Neural cell (in vitro differentiated cells): Measurements from ENCODE around the gene SH3PXD2B.

Experiments
- CTCF ChIP-seq: fragments of 450-650 bp; IDR thresholded peaks from 2 replicates; pipeline ENCODE4 v1.5.1; 2014; ENCODE audit warnings: antibody characterized with exemption, mild to moderate bottlenecking, moderate library complexity; ENCODE audit not compliant: poor library complexity, severe bottlenecking
- EZH2 ChIP-seq: fragments of 200-600, 300-800 bp; shearing (Covaris generic), sonication (generic); IDR thresholded peaks from 2 replicates; pipeline ENCODE4 v1.6.1; 2014; ENCODE audit warnings: antibody characterized with exemption, low read length, borderline replicate concordance, mild to moderate bottlenecking; ENCODE audit not compliant: insufficient read depth, poor library complexity, severe bottlenecking
- MXI1 ChIP-seq: fragments of 450-650 bp; conservative IDR thresholded peaks from 2 replicates; pipeline ENCODE4 v1.6.1; 2014; ENCODE audit warnings: antibody characterized with exemption, mild to moderate bottlenecking; ENCODE audit not compliant: poor library complexity, severe bottlenecking

DNA sequence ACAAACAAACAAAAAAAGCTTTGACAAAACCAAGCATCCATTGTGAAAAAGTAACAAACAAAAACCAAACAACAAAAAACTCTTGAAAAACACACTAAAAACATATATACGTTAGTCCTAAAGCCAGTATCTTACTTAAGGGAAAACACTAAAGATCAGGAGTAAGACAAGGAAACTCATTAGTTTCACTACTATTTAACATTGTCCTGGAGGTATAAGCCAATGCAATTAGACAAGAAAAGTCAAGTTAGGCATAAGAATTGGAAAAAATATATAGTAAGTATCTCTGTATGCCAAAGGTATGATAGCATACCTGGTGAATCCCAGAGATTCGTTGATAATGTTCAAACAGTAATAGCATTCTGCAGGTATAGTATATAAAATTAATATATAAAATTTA lies 148.9 kb downstream of the SH3PXD2B start:
- no peak for TF ChIP-seq CTCF
- no peak for TF ChIP-seq MXI1
- TF ChIP-seq EZH2, result no peak
